ENCODE measurements around the gene GDA.

Gene GDA

DNA sequence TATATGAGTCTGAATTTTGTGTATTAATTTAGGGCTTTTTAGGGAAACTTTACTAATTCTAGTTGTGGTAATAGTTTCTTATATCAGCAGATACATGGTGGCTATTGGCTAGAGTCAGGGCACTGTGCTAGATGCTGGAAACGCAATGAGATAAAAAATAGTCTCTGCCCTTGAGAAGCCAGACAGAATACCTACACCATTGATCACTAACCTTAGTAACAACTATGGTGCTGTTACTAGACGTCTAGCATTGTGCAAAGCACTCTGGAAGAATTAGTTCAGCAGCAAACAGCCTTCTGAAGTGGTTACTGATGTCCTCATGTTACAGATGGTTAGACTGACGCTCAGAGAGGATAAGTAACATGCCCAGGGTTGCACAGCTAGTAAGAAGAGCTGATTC, 61.8 kb downstream of the GDA start:
- Histone ChIP-seq H3K36me3 (ENCODE audit: insufficient read depth, low read depth, low read length) (no peaks in the 10 kb centered on the region), H3K4me3 (ENCODE audit: low read length) (no peak overlapping the region), H3K9me3 (ENCODE audit: insufficient read depth, low read depth, low read length) (no peaks in the 10 kb centered on the region), H3K27ac (ENCODE audit: low read length) (no peak overlapping the region), H3K9ac (ENCODE audit: low read depth, low read length) (no peak overlapping the region), H3K4me1 (ENCODE audit: insufficient read depth, low read length) (no peaks in the 10 kb centered on the region), H3K27me3 (ENCODE audit: insufficient read depth, low read length) (no peaks in the 10 kb centered on the region)

DNA sequence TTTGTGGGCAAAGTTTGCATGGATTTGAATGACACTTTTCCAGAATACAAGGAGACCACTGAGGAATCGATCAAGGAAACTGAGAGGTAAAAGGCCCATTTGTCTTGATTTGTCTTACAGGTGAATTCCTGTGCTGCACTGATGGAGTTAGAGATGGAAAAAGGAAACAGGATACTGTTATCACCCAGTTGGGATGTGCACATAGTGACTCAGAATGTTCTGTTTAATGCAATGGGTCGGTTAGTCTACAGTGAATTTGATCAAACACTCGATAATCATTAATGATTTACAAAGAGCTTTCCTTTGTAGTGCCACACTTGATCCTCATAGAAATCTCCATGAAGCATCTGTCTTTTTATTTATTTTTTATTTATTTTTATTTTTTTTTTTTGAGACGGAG, 64.7 kb downstream of the GDA start:
- Histone ChIP-seq H3K9me3 (ENCODE audit: insufficient read depth, low read depth, low read length) (no peaks in the 10 kb centered on the region), H3K27ac (ENCODE audit: low read length) (no peak overlapping the region), H3K9ac (ENCODE audit: low read depth, low read length) (no peak overlapping the region), H3K4me3 (ENCODE audit: low read length) (no peak overlapping the region), H3K27me3 (ENCODE audit: insufficient read depth, low read length) (no peaks in the 10 kb centered on the region), H3K4me1 (ENCODE audit: insufficient read depth, low read length) (no peaks in the 10 kb centered on the region), H3K36me3 (ENCODE audit: insufficient read depth, low read depth, low read length) (no peaks in the 10 kb centered on the region)

DNA sequence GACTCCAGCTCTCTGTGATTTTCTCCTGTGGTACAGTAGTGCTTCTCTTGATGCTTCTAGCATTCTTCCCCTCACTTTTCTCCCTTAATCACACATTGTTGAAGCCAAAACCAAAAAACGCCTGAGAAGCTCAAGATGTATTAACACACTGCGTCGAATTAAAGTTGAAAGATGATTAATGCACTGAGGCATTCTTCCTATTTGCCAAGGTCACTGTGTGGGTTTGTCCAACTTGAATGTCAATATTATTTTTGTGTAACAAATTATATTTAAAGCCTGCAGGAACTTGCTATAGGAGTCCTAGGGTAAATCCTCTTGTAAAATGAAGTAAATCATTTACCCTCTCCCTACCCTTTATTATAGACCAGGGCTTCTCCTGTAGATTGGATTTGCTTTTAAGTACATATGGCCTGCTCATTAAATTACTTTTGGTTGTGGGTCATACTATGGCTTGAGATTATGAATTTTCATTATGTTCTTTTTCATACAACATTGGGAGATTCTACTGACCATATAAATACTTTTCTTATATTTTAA, 68.1 kb downstream of the GDA start:
- Histone ChIP-seq H3K4me1 (ENCODE audit: insufficient read depth, low read length) (no peaks in the 10 kb centered on the region), H3K36me3 (ENCODE audit: insufficient read depth, low read depth, low read length) (no peaks in the 10 kb centered on the region), H3K4me3 (ENCODE audit: low read length) (no peak overlapping the region), H3K9me3 (ENCODE audit: insufficient read depth, low read depth, low read length) (no peaks in the 10 kb centered on the region), H3K9ac (ENCODE audit: low read depth, low read length) (no peak overlapping the region), H3K27me3 (ENCODE audit: insufficient read depth, low read length) (no peaks in the 10 kb centered on the region), H3K27ac (ENCODE audit: low read length) (no peak overlapping the region)

- H3K4me3 ChIP-seq (ENCODE audit: low read length) = no peak overlapping the region
- no peak overlapping the region for H3K9ac ChIP-seq (ENCODE audit: low read depth, low read length)
- no peak overlapping the region for H3K27ac ChIP-seq (ENCODE audit: low read length)
- no peaks in the 10 kb centered on the region for H3K9me3 ChIP-seq (ENCODE audit: insufficient read depth, low read depth, low read length)
- H3K4me1 ChIP-seq (ENCODE audit: insufficient read depth, low read length) = no peaks in the 10 kb centered on the region
- no peaks in the 10 kb centered on the region for H3K36me3 ChIP-seq (ENCODE audit: insufficient read depth, low read depth, low read length)
- H3K27me3 ChIP-seq (ENCODE audit: insufficient read depth, low read length) = no peaks in the 10 kb centered on the region
These were observed 71.3 kb downstream of the GDA start for GRCh38 chr9:72220589-72220988.

DNA sequence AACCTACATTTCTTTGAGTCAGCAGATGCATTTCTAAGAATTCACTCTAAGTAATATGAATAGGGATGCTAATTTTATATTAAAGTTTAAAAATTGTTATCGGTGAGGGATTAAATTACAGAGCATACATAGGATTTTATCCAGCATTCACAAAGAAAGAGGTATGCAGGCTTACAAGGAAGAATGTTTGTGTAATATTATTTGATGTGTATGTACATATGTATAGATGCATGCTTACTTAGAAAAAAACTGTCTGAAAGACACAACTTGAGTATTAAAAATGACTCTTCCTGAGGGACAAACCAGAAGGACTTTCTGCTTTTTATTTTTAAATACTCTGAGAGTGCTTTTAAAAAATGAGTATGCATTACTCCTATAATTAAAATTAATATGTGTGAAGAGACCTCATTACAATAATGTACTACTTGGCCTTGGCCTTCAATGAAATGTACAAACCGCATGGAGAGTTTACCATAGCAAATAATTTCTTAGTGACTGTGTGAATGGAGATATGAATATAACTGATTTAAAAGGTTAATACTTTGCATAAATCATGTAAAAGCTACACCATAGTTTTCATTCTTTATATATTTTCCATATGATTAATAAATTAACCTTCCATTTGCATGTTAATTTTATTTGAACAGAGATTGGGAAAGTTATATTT, 77.0 kb downstream of the GDA start:
- H3K9ac ChIP-seq (ENCODE audit: low read depth, low read length) = no peak overlapping the region
- H3K27me3 ChIP-seq (ENCODE audit: insufficient read depth, low read length) = no peaks in the 10 kb centered on the region
- no peak overlapping the region for H3K4me3 ChIP-seq (ENCODE audit: low read length)
- H3K36me3 ChIP-seq (ENCODE audit: insufficient read depth, low read depth, low read length) = no peaks in the 10 kb centered on the region
- H3K9me3 ChIP-seq (ENCODE audit: insufficient read depth, low read depth, low read length) = no peaks in the 10 kb centered on the region
- H3K4me1 ChIP-seq (ENCODE audit: insufficient read depth, low read length) = no peaks in the 10 kb centered on the region
- no peak overlapping the region for H3K27ac ChIP-seq (ENCODE audit: low read length)

DNA sequence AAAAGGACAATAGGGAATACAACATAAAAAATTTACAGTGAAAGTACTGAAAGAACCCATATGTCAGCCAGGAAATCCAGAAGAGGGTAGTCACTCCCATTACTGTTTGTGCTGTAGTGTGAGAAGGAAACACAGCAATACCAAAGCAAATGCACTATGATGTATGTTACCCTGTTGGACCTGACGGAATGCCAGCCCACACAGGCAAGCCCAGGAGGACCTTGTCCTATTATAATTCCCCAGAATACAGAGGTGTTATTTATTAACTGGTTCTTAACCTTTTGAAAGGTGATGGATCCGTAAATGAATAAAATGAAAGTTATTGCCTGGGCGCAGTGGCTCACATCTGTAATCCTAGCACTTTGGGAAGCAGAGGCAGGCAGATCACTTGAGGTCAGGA, 79.0 kb downstream of the GDA start:
- H3K9ac ChIP-seq (ENCODE audit: low read depth, low read length) = no peak overlapping the region
- H3K9me3 ChIP-seq (ENCODE audit: insufficient read depth, low read depth, low read length) = no peaks in the 10 kb centered on the region
- H3K27ac ChIP-seq (ENCODE audit: low read length) = no peak overlapping the region
- no peaks in the 10 kb centered on the region for H3K4me1 ChIP-seq (ENCODE audit: insufficient read depth, low read length)
- no peak overlapping the region for H3K4me3 ChIP-seq (ENCODE audit: low read length)
- no peaks in the 10 kb centered on the region for H3K27me3 ChIP-seq (ENCODE audit: insufficient read depth, low read length)
- H3K36me3 ChIP-seq (ENCODE audit: insufficient read depth, low read depth, low read length) = no peaks in the 10 kb centered on the region

- Histone ChIP-seq H3K9me3 (ENCODE audit: insufficient read depth, low read depth, low read length) (no peaks in the 10 kb centered on the region), H3K27ac (ENCODE audit: low read length) (no peak overlapping the region), H3K27me3 (ENCODE audit: insufficient read depth, low read length) (no peaks in the 10 kb centered on the region), H3K36me3 (ENCODE audit: insufficient read depth, low read depth, low read length) (no peaks in the 10 kb centered on the region), H3K4me1 (ENCODE audit: insufficient read depth, low read length) (no peaks in the 10 kb centered on the region), H3K4me3 (ENCODE audit: low read length) (no peak overlapping the region), H3K9ac (ENCODE audit: low read depth, low read length) (no peak overlapping the region)
These were observed 83.5 kb downstream of the GDA start for GRCh38 chr9:72232778-72233177.

GRCh38 chr9:72247549-72247948, 98.3 kb downstream of the GDA start:
- Histone ChIP-seq H3K36me3 (ENCODE audit: insufficient read depth, low read depth, low read length) (no peaks in the 10 kb centered on the region), H3K27ac (ENCODE audit: low read length) (no peak overlapping the region), H3K9me3 (ENCODE audit: insufficient read depth, low read depth, low read length) (no peaks in the 10 kb centered on the region), H3K27me3 (ENCODE audit: insufficient read depth, low read length) (no peaks in the 10 kb centered on the region), H3K4me1 (ENCODE audit: insufficient read depth, low read length) (no peaks in the 10 kb centered on the region), H3K9ac (ENCODE audit: low read depth, low read length) (no peak overlapping the region), H3K4me3 (ENCODE audit: low read length) (no peak overlapping the region)

- peaks cover 18% of the 10 kb centered on the region; the same call in 1 of the 2 replicates for H3K9me3 ChIP-seq (ENCODE audit: insufficient read depth, low read depth, low read length)
- H3K27ac ChIP-seq (ENCODE audit: low read length) = no peak overlapping the region
These were observed 102.3 kb downstream of the GDA start for GRCh38 chr9:72251589-72251988.

DNA sequence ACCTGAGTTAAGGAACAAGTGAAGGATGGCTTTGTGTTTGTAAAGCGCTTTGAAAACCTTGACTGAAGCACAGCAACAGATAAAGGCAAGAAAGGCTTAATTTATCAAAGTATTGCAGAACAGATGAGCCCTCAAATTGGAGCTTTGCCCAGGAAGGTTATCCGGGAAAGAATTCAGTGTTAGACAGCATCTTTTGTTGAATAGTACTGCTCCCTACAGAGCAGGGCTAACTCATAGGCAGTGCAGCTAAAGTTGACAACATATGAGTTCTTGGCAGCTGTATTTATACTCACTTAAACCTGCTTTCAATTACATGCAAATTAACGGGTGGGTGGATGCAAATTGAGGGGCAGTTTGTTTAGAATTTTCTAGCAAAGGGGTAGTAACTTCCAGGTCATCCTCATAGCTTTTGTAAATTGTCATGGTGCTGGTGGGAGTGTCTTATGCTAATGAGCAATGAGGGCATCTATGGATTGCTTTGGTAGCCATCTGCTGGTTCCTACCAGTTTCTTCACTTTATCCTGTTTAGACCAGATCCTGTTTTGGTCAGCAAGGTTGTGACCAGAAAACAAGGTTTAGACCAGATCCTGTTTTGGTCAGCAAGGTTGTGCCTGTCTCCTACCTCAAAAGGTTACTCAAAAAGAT, 105.8 kb downstream of the GDA start:
- Histone ChIP-seq H3K27ac (ENCODE audit: low read length) (no peak overlapping the region), H3K36me3 (ENCODE audit: insufficient read depth, low read depth, low read length) (no peaks in the 10 kb centered on the region), H3K9me3 (ENCODE audit: insufficient read depth, low read depth, low read length) (peaks cover 18% of the 10 kb centered on the region; the same call in 1 of the 2 replicates), H3K4me3 (ENCODE audit: low read length) (no peak overlapping the region), H3K27me3 (ENCODE audit: insufficient read depth, low read length) (no peaks in the 10 kb centered on the region), H3K9ac (ENCODE audit: low read depth, low read length) (no peak overlapping the region), H3K4me1 (ENCODE audit: insufficient read depth, low read length) (no peaks in the 10 kb centered on the region)

More at GRCh38 chr9:72251589-72251988, 102.3 kb downstream of the GDA start:
- Histone ChIP-seq H3K4me3 (ENCODE audit: low read length) (no peak overlapping the region), H3K27me3 (ENCODE audit: insufficient read depth, low read length) (no peaks in the 10 kb centered on the region), H3K36me3 (ENCODE audit: insufficient read depth, low read depth, low read length) (no peaks in the 10 kb centered on the region), H3K4me1 (ENCODE audit: insufficient read depth, low read length) (no peaks in the 10 kb centered on the region), H3K9ac (ENCODE audit: low read depth, low read length) (no peak overlapping the region)

DNA sequence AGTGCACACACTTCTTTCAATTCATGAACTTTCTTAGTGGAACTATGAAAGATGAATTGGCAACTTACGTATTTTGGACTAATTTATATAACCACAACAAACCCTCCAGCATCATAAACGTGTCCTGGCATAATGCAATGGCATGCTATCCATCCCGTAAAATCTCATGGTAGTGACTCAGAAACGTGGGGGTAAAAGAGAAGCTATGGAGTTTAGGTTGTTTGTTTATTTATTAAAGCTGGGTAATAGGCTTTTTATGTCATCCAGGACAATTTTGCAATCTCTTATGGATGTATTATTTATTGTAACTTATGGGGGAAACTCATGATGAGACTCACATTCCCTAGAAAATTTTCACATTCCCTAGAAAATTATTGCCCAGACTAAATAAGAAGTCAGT, 106.3 kb downstream of the GDA start:
- no peak overlapping the region for H3K27ac ChIP-seq (ENCODE audit: low read length)
- H3K36me3 ChIP-seq (ENCODE audit: insufficient read depth, low read depth, low read length) = no peaks in the 10 kb centered on the region
- no peak overlapping the region for H3K4me3 ChIP-seq (ENCODE audit: low read length)
- H3K27me3 ChIP-seq (ENCODE audit: insufficient read depth, low read length) = no peaks in the 10 kb centered on the region
- peaks cover 18% of the 10 kb centered on the region; the same call in 1 of the 2 replicates for H3K9me3 ChIP-seq (ENCODE audit: insufficient read depth, low read depth, low read length)
- no peaks in the 10 kb centered on the region for H3K4me1 ChIP-seq (ENCODE audit: insufficient read depth, low read length)
- H3K9ac ChIP-seq (ENCODE audit: low read depth, low read length) = no peak overlapping the region

- no peak overlapping the region for H3K27ac ChIP-seq (ENCODE audit: low read length)
- H3K36me3 ChIP-seq (ENCODE audit: insufficient read depth, low read depth, low read length) = no peaks in the 10 kb centered on the region
- H3K27me3 ChIP-seq (ENCODE audit: insufficient read depth, low read length) = no peaks in the 10 kb centered on the region
- peaks cover 18% of the 10 kb centered on the region; the same call in 1 of the 2 replicates for H3K9me3 ChIP-seq (ENCODE audit: insufficient read depth, low read depth, low read length)
- no peak overlapping the region for H3K9ac ChIP-seq (ENCODE audit: low read depth, low read length)
- H3K4me1 ChIP-seq (ENCODE audit: insufficient read depth, low read length) = no peaks in the 10 kb centered on the region
- H3K4me3 ChIP-seq (ENCODE audit: low read length) = no peak overlapping the region
These were observed 107.7 kb downstream of the GDA start for GRCh38 chr9:72256931-72257330.

Measured in iPS-20b (cell line).